HCT116 (cell line): Measurements from ENCODE around the gene ATF2. TPM values are rescaled to one million over a fixed set of nuclear protein-coding genes. Genes with fewer than 3 reads are reported as not detected.

Source experiments
- ATAC-seq: fragments of 200-7000 bp; cut with Tn5 transposase; 2 replicates; pipeline ENCODE4 v1.9.1; 2020; ENCODE audit warnings: mild to moderate bottlenecking, moderate library complexity
- BruUV-seq: library from RNA; stranded (reverse); fragments of 400-500 nt; replicated peaks from 2 replicates; lab custom pipeline; 2021; lab: Mats Ljungman, UMichigan
- CTCF ChIA-PET: fragments of 300-600 bp; sonication (Branson Sonifier 250); formaldehyde crosslinking; loops from one replicate; lab custom pipeline; 2021; ENCODE audit warnings: antibody characterized with exemption; lab: Charles Lee
- POLR2A ChIA-PET: fragments of 300-600, 350-600 bp; sonication (Branson Sonifier 250); formaldehyde crosslinking; loops from one replicate; lab custom pipeline; 2021; ENCODE audit warnings: antibody characterized with exemption; lab: Charles Lee
- RAD21 ChIA-PET, 2 experiments: fragments of 300-600 bp; sonication (Branson Sonifier 250); formaldehyde crosslinking; loops; one replicate each; lab custom pipeline; 2023; ENCODE audit warnings: low total read pairs in 2 of 2; ENCODE audit not compliant: uncharacterized antibody in 2 of 2, unreplicated experiment in 2 of 2, low non-redundant PET in 1 of 2; lab: Charles Lee
- DNase-seq: peaks from one replicate; pipeline ENCODE4 v3.0.0-alpha.2; 2010; ENCODE audit warnings: low read depth, low spot score
- H2AFZ ChIP-seq: fragments of 200-600 bp; shearing (Covaris generic), sonication (generic); 2 replicates; pipeline ENCODE4 v1.6.1; 2017; ENCODE audit warnings: low read depth, mixed run types, mixed read lengths, antibody characterized with exemption, low read length; ENCODE audit not compliant: poor library complexity, severe bottlenecking
- H3K27ac ChIP-seq: 2 replicates; pipeline ENCODE4 v1.5.1; 2012; ENCODE audit warnings: low read depth, low read length
- H3K27me3 ChIP-seq: fragments of 200-600 bp; sonication (generic); 2 replicates; pipeline ENCODE4 v1.6.1; 2016; ENCODE audit warnings: mixed run types, low read length, mixed read lengths; ENCODE audit not compliant: insufficient read depth
- H3K36me3 ChIP-seq, 2 experiments: fragments of 200-500 bp in 1 of 2; fragments of 200-600 bp in 1 of 2; sonication (Bioruptor generic) in 1 of 2; sonication (generic) in 1 of 2; 2 replicates each; pipeline versions ENCODE4 v1.5.1 to v1.6.1; 2014 to 2016; ENCODE audit warnings: low read length in 2 of 2, inconsistent platforms in 1 of 2, mixed read lengths in 1 of 2, mixed run types in 1 of 2; ENCODE audit not compliant: insufficient read depth in 2 of 2, control insufficient read depth in 1 of 2
- H3K4me1 ChIP-seq, 2 experiments: fragments of 200-600 bp in 1 of 2; sonication (generic) in 1 of 2; 2 replicates each; pipeline versions ENCODE4 v1.5.1 to v1.6.1; 2012 to 2017; ENCODE audit warnings: low read length in 2 of 2, inconsistent platforms in 1 of 2, mild to moderate bottlenecking in 1 of 2, mixed read lengths in 1 of 2, mixed run types in 1 of 2, moderate library complexity in 1 of 2; ENCODE audit not compliant: insufficient read depth in 2 of 2, control insufficient read depth in 1 of 2
- H3K4me2 ChIP-seq: fragments of 200-600 bp; sonication (generic); 2 replicates; pipeline ENCODE4 v1.6.1; 2017; ENCODE audit warnings: mixed run types, low read length, mixed read lengths
- H3K4me3 ChIP-seq, 2 experiments: fragments of 200-600 bp in 1 of 2; sonication (generic) in 1 of 2; replicated peaks in 1 of 2; 2 replicates each; pipeline ENCODE4 v1.5.1; 2011 to 2016; ENCODE audit warnings: low read length in 2 of 2, control low read depth in 1 of 2, low read depth in 1 of 2, mild to moderate bottlenecking in 1 of 2, mixed read lengths in 1 of 2, mixed run types in 1 of 2
- H3K79me2 ChIP-seq: fragments of 200-600 bp; sonication (generic); 2 replicates; pipeline ENCODE4 v1.6.1; 2017; ENCODE audit warnings: mild to moderate bottlenecking, mixed run types, low read length, moderate library complexity, mixed read lengths; ENCODE audit not compliant: insufficient read depth
- H3K9ac ChIP-seq: fragments of 200-600 bp; sonication (generic); 2 replicates; pipeline ENCODE4 v1.6.1; 2016; ENCODE audit warnings: low read length, mixed read lengths
- H3K9me2 ChIP-seq: fragments of 200-600 bp; sonication (generic), shearing (Covaris generic); 2 replicates; pipeline ENCODE4 v1.6.1; 2017; ENCODE audit warnings: mixed run types, mild to moderate bottlenecking, moderate library complexity; ENCODE audit not compliant: insufficient read depth
- H3K9me3 ChIP-seq, 2 experiments: fragments of 200-500 bp in 1 of 2; fragments of 200-600 bp in 1 of 2; sonication (Bioruptor generic) in 1 of 2; sonication (generic) in 1 of 2; 2 replicates each; pipeline ENCODE4 v1.6.1; 2014 to 2017; ENCODE audit warnings: low read length in 2 of 2, mixed read lengths in 2 of 2, inconsistent platforms in 1 of 2, low read depth in 1 of 2, mild to moderate bottlenecking in 1 of 2, mixed run types in 1 of 2, moderate library complexity in 1 of 2; ENCODE audit not compliant: control insufficient read depth in 1 of 2, insufficient read depth in 1 of 2
- H4K20me1 ChIP-seq: fragments of 200-600 bp; sonication (generic), shearing (Covaris generic); 2 replicates; pipeline ENCODE4 v1.6.1; 2017; ENCODE audit warnings: mixed run types, mild to moderate bottlenecking, moderate library complexity; ENCODE audit not compliant: insufficient read depth
- ATF3 ChIP-seq: IDR thresholded peaks from 2 replicates; pipeline ENCODE4 v1.6.1; 2012
- CEBPB ChIP-seq: IDR thresholded peaks from 2 replicates; pipeline ENCODE4 v1.6.1; 2012; ENCODE audit warnings: low read depth
- EGR1 ChIP-seq: IDR thresholded peaks from 2 replicates; pipeline ENCODE4 v1.6.1; 2012; ENCODE audit warnings: low read depth
- ELF1 ChIP-seq: IDR thresholded peaks from 2 replicates; pipeline ENCODE4 v1.6.1; 2012; ENCODE audit warnings: low read depth, borderline replicate concordance
- EZH2 ChIP-seq: fragments of 200-600 bp; sonication (generic); IDR thresholded peaks from 2 replicates; pipeline ENCODE4 v1.6.1; 2017; ENCODE audit warnings: antibody characterized with exemption, mixed run types
- EZH2phosphoT487 ChIP-seq: fragments of 200-600 bp; IDR thresholded peaks from 2 replicates; pipeline ENCODE4 v1.6.1; 2018; ENCODE audit warnings: antibody characterized with exemption, borderline replicate concordance
- JUND ChIP-seq: IDR thresholded peaks from 2 replicates; pipeline ENCODE4 v1.6.1; 2012
- RAD21 ChIP-seq: IDR thresholded peaks from 2 replicates; pipeline ENCODE4 v1.6.1; 2012; ENCODE audit warnings: low read depth, mild to moderate bottlenecking
- SIN3A ChIP-seq: IDR thresholded peaks from 2 replicates; pipeline ENCODE4 v1.6.1; 2012; ENCODE audit warnings: low read depth
- SP1 ChIP-seq: IDR thresholded peaks from 2 replicates; pipeline ENCODE4 v1.6.1; 2012; ENCODE audit warnings: low read depth
- SRF ChIP-seq: IDR thresholded peaks from 2 replicates; pipeline ENCODE4 v1.6.1; 2012; ENCODE audit warnings: low read depth
- YY1 ChIP-seq: IDR thresholded peaks from 2 replicates; pipeline ENCODE4 v1.6.1; 2011; ENCODE audit warnings: low read length, low read depth, moderate library complexity, mild to moderate bottlenecking; ENCODE audit not compliant: insufficient replicate concordance; ENCODE audit errors: extremely low read depth
- ZBTB33 ChIP-seq: IDR thresholded peaks from 2 replicates; pipeline ENCODE4 v1.6.1; 2011; ENCODE audit warnings: mild to moderate bottlenecking, low read length, moderate library complexity; ENCODE audit not compliant: insufficient replicate concordance; ENCODE audit errors: extremely low read depth
- ZFX ChIP-seq: fragments of 450-650 bp; IDR thresholded peaks from 2 replicates; pipeline ENCODE4 v1.6.1; 2017
- ZNF274 ChIP-seq: fragments of 200-500 bp; sonication (Bioruptor generic); IDR thresholded peaks from 2 replicates; pipeline ENCODE4 v1.6.1; 2014; ENCODE audit warnings: mild to moderate bottlenecking, low read depth, low read length, inconsistent platforms
- intact Hi-C: fragments of 100-400 bp; cut with micrococcal nuclease; formaldehyde crosslinking; loops from 2 replicates; pipeline ENCODE4 v1.10.0; 2022
- total RNA-seq: library from RNA; stranded (reverse); gene quantifications from one replicate; pipeline ENCODE4 v1.2.1, GENCODE V29; 2021; ENCODE audit not compliant: unreplicated experiment

ATF2 gene
- total RNA-seq, 1 experiment from 2014 or later, result 29.6 TPM

DNA sequence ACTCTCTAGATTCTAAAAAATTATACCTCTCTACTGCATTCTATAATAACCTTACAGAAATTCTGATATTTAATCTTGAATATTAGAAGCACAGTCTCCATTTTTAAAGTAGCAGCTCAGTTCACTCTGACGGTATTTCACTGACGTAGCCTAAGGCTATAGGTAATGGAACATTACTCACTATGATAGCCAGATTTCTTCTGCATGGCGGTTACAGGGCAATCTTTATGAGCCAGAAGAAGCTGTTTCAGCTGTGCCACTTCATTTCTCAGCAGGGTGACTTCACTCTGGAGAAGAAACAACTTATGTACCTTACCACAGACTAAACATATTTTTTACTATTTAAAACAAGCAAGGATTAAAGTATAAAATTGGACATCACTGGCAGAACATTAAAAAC is 87.5 kb downstream of the ATF2 start:
- ATAC-seq, result no peak
- H3K27me3 ChIP-seq, result no peaks in the 10 kb centered on the region
- H2AFZ ChIP-seq, result no peak overlapping the region
- peaks cover 2% of the 10 kb centered on the region; the same call in 1 of the 2 replicates for H3K79me2 ChIP-seq
- intact Hi-C loops, result no loop called here
- CTCF ChIA-PET, result no interaction called here
- POLR2A ChIA-PET, result no interaction called here
- no peak overlapping the region for H3K4me2 ChIP-seq
- peaks cover 0 to 7% of the 10 kb centered on the region in 2 experiments; a peak in 1 of 4 replicates for H3K36me3 ChIP-seq
- no TSS peak for BruUV-seq
- H4K20me1 ChIP-seq, result no peaks in the 10 kb centered on the region
- no peaks in the 10 kb centered on the region for H3K9me3 ChIP-seq
- no peak overlapping the region for H3K4me3 ChIP-seq
- TF ChIP-seq EZH2, result no peak
- no peak for TF ChIP-seq ZFX
- TF ChIP-seq SIN3A, result no peak
- TF ChIP-seq ELF1, result no peak
- TF ChIP-seq ZNF274, result no peak
- no peak for TF ChIP-seq SRF
- TF ChIP-seq ZBTB33, result no peak
- no peak for TF ChIP-seq CEBPB
- TF ChIP-seq EGR1, result no peak
- TF ChIP-seq ATF3, result no peak
- TF ChIP-seq SP1, result no peak
- no peak for TF ChIP-seq JUND
- TF ChIP-seq YY1, result no peak
- no peak for TF ChIP-seq RAD21
- no peak for TF ChIP-seq EZH2phosphoT487
- H3K9ac ChIP-seq, result no peak overlapping the region
- no peaks in the 10 kb centered on the region for H3K9me2 ChIP-seq
- H3K27ac ChIP-seq, result no peak overlapping the region
- no peaks in the 10 kb centered on the region for H3K4me1 ChIP-seq
- DNase-seq, result no peak
- RAD21 ChIA-PET, result no interaction called here
